ENCODE results near the gene AMPD2.

AMPD2 gene

GRCh38 chr1:109632671-109633346 lies 13.2 kb downstream of the AMPD2 start:
- H3K9me3 ChIP-seq (replicated peaks; ENCODE audit: low read length) = no peaks in the 10 kb centered on the region
- H3K4me2 ChIP-seq (ENCODE audit: low read length) = no peak overlapping the region
- H3K4me3 ChIP-seq (ENCODE audit: low read length) = no peak overlapping the region
- H3K27me3 ChIP-seq (ENCODE audit: control insufficient read depth, insufficient read depth, low read length) = no peaks in the 10 kb centered on the region
- H3K9ac ChIP-seq (ENCODE audit: low read depth, low read length) = no peak overlapping the region
- peaks cover 40% of the 10 kb centered on the region for H3K36me3 ChIP-seq (ENCODE audit: insufficient read depth, low read length)
- H3K4me1 ChIP-seq (ENCODE audit: control insufficient read depth, insufficient read depth, low read length) = peaks cover 11% of the 10 kb centered on the region

- no peak overlapping the region for H3K4me3 ChIP-seq (ENCODE audit: low read length)
- peaks cover 11% of the 10 kb centered on the region for H3K4me1 ChIP-seq (ENCODE audit: control insufficient read depth, insufficient read depth, low read length)
- no peak overlapping the region for H3K4me2 ChIP-seq (ENCODE audit: low read length)
- H3K27me3 ChIP-seq (ENCODE audit: control insufficient read depth, insufficient read depth, low read length) = no peaks in the 10 kb centered on the region
- no peak overlapping the region for H3K9ac ChIP-seq (ENCODE audit: low read depth, low read length)
- peaks cover 25% of the 10 kb centered on the region for H3K36me3 ChIP-seq (ENCODE audit: insufficient read depth, low read length)
- H3K9me3 ChIP-seq (replicated peaks; ENCODE audit: low read length) = no peaks in the 10 kb centered on the region
Observed at GRCh38 chr1:109634292-109634691, 14.7 kb downstream of the AMPD2 start.

- peaks cover 11% of the 10 kb centered on the region for H3K4me1 ChIP-seq (ENCODE audit: control insufficient read depth, insufficient read depth, low read length)
- H3K36me3 ChIP-seq (ENCODE audit: insufficient read depth, low read length) = peaks cover 18% of the 10 kb centered on the region
- no peak overlapping the region for H3K4me2 ChIP-seq (ENCODE audit: low read length)
- no peaks in the 10 kb centered on the region for H3K27me3 ChIP-seq (ENCODE audit: control insufficient read depth, insufficient read depth, low read length)
- no peaks in the 10 kb centered on the region for H3K9me3 ChIP-seq (replicated peaks; ENCODE audit: low read length)
- H3K9ac ChIP-seq (ENCODE audit: low read depth, low read length) = no peak overlapping the region
- H3K4me3 ChIP-seq (ENCODE audit: low read length) = no peak overlapping the region
Observed at GRCh38 chr1:109634771-109635750, 15.4 kb downstream of the AMPD2 start.

GRCh38 chr1:109635862-109636200 lies 16.2 kb downstream of the AMPD2 start:
- Histone ChIP-seq H3K9me3 (replicated peaks; ENCODE audit: low read length) (no peaks in the 10 kb centered on the region), H3K9ac (ENCODE audit: low read depth, low read length) (no peak overlapping the region), H3K4me3 (ENCODE audit: low read length) (no peak overlapping the region), H3K36me3 (ENCODE audit: insufficient read depth, low read length) (peaks cover 13% of the 10 kb centered on the region), H3K27me3 (ENCODE audit: control insufficient read depth, insufficient read depth, low read length) (no peaks in the 10 kb centered on the region), H3K4me1 (ENCODE audit: control insufficient read depth, insufficient read depth, low read length) (peaks cover 11% of the 10 kb centered on the region), H3K4me2 (ENCODE audit: low read length) (no peak overlapping the region)

GRCh38 chr1:109636201-109636952 lies 16.7 kb downstream of the AMPD2 start:
- Histone ChIP-seq H3K4me2 (ENCODE audit: low read length) (peak overlapping the region; percentile 42), H3K9ac (ENCODE audit: low read depth, low read length) (no peak overlapping the region), H3K4me1 (ENCODE audit: control insufficient read depth, insufficient read depth, low read length) (peaks cover 11% of the 10 kb centered on the region), H3K4me3 (ENCODE audit: low read length) (no peak overlapping the region), H3K27me3 (ENCODE audit: control insufficient read depth, insufficient read depth, low read length) (no peaks in the 10 kb centered on the region), H3K36me3 (ENCODE audit: insufficient read depth, low read length) (peaks cover 7% of the 10 kb centered on the region), H3K9me3 (replicated peaks; ENCODE audit: low read length) (no peaks in the 10 kb centered on the region)

- Histone ChIP-seq H3K4me1 (ENCODE audit: control insufficient read depth, insufficient read depth, low read length) (peaks cover 11% of the 10 kb centered on the region), H3K9me3 (replicated peaks; ENCODE audit: low read length) (no peaks in the 10 kb centered on the region), H3K9ac (ENCODE audit: low read depth, low read length) (no peak overlapping the region), H3K4me3 (ENCODE audit: low read length) (no peak overlapping the region), H3K4me2 (ENCODE audit: low read length) (no peak overlapping the region), H3K27me3 (ENCODE audit: control insufficient read depth, insufficient read depth, low read length) (no peaks in the 10 kb centered on the region), H3K36me3 (ENCODE audit: insufficient read depth, low read length) (no peaks in the 10 kb centered on the region)
Observed at GRCh38 chr1:109637446-109637845, 17.8 kb downstream of the AMPD2 start.

GRCh38 chr1:109639063-109639840 lies 19.6 kb downstream of the AMPD2 start:
- Histone ChIP-seq H3K4me3 (ENCODE audit: low read length) (no peak overlapping the region), H3K36me3 (ENCODE audit: insufficient read depth, low read length) (no peaks in the 10 kb centered on the region), H3K9me3 (replicated peaks; ENCODE audit: low read length) (no peaks in the 10 kb centered on the region), H3K4me2 (ENCODE audit: low read length) (no peak overlapping the region), H3K9ac (ENCODE audit: low read depth, low read length) (no peak overlapping the region), H3K4me1 (ENCODE audit: control insufficient read depth, insufficient read depth, low read length) (peaks cover 13% of the 10 kb centered on the region), H3K27me3 (ENCODE audit: control insufficient read depth, insufficient read depth, low read length) (no peaks in the 10 kb centered on the region)

GRCh38 chr1:109639841-109640184 lies 20.2 kb downstream of the AMPD2 start:
- H3K36me3 ChIP-seq (ENCODE audit: insufficient read depth, low read length) = no peaks in the 10 kb centered on the region
- H3K27me3 ChIP-seq (ENCODE audit: control insufficient read depth, insufficient read depth, low read length) = no peaks in the 10 kb centered on the region

GRCh38 chr1:109640285-109640865 lies 20.7 kb downstream of the AMPD2 start:
- Histone ChIP-seq H3K36me3 (ENCODE audit: insufficient read depth, low read length) (no peaks in the 10 kb centered on the region), H3K9me3 (replicated peaks; ENCODE audit: low read length) (no peaks in the 10 kb centered on the region), H3K4me3 (ENCODE audit: low read length) (no peak overlapping the region), H3K27me3 (ENCODE audit: control insufficient read depth, insufficient read depth, low read length) (no peaks in the 10 kb centered on the region), H3K4me1 (ENCODE audit: control insufficient read depth, insufficient read depth, low read length) (peaks cover 13% of the 10 kb centered on the region), H3K9ac (ENCODE audit: low read depth, low read length) (no peak overlapping the region), H3K4me2 (ENCODE audit: low read length) (no peak overlapping the region)

More at GRCh38 chr1:109639841-109640184, 20.2 kb downstream of the AMPD2 start:
- H3K4me1 ChIP-seq (ENCODE audit: control insufficient read depth, insufficient read depth, low read length) = peaks cover 13% of the 10 kb centered on the region
- H3K4me2 ChIP-seq (ENCODE audit: low read length) = no peak overlapping the region
- no peak overlapping the region for H3K4me3 ChIP-seq (ENCODE audit: low read length)
- no peaks in the 10 kb centered on the region for H3K9me3 ChIP-seq (replicated peaks; ENCODE audit: low read length)
- H3K9ac ChIP-seq (ENCODE audit: low read depth, low read length) = no peak overlapping the region

GRCh38 chr1:109641078-109641740 lies 21.6 kb downstream of the AMPD2 start:
- Histone ChIP-seq H3K4me3 (ENCODE audit: low read length) (no peak overlapping the region), H3K4me1 (ENCODE audit: control insufficient read depth, insufficient read depth, low read length) (peaks cover 9% of the 10 kb centered on the region), H3K27me3 (ENCODE audit: control insufficient read depth, insufficient read depth, low read length) (no peaks in the 10 kb centered on the region), H3K9me3 (replicated peaks; ENCODE audit: low read length) (no peaks in the 10 kb centered on the region), H3K4me2 (ENCODE audit: low read length) (no peak overlapping the region), H3K9ac (ENCODE audit: low read depth, low read length) (no peak overlapping the region), H3K36me3 (ENCODE audit: insufficient read depth, low read length) (no peaks in the 10 kb centered on the region)

Measured in skeletal muscle satellite cell (primary cell).